ENCODE results near the gene MCUB. TPM values are rescaled to one million over a fixed set of nuclear protein-coding genes. Genes with fewer than 3 reads are reported as not detected.
A peak's percentile ranks its signal among the peaks of the same experiment; 100 is the strongest.
"Not testable (repeated sequence)": the region's sequence is repeated elsewhere in the genome, so short reads cannot be mapped to it uniquely, and the experiment has no call there.

MCUB gene
- total RNA-seq = 28.5 TPM

- DNase-seq (ENCODE audit: extremely low spot score in 2 of 2) = peak in 1 of 2 donors; percentile 89
- Histone ChIP-seq H3K4me1 (peaks cover 19% of the 10 kb centered on the region), H3K4me3 (peak within 1 kb of the TSS; percentile 63 to 71), H3K27ac (peak within 1 kb of the TSS; percentile 91), H3K27me3 (no peaks in the 10 kb centered on the region), H3K36me3 (no peaks in the 10 kb centered on the region), H3K9me3 (no peaks in the 10 kb centered on the region)
- peak in 1 of 2 donors; percentile 59 for TF ChIP-seq POLR2AphosphoS5 (IDR thresholded peaks at IDR 0.05; ENCODE audit: insufficient read depth in 1 of 2, low read depth in 1 of 2)
- peak in 1 of 2 donors; percentile 51 for TF ChIP-seq POLR2A (IDR thresholded peaks at IDR 0.05)
- TF ChIP-seq CTCF (IDR thresholded peaks at IDR 0.05) = no peak
- intact Hi-C loops (cut with DNase I) = loop anchor here (10.0 kb wide), 1 partner anchor 115 kb away; no protein-coding TSS in a partner anchor
These were observed at the start of gene MCUB for GRCh38 chr4:109559983-109560686. Gene MCUB (plus strand): TSS chr4:109560246. CDS start chr4:109560338, 92 bp downstream.

- no peak for DNase-seq (ENCODE audit: extremely low spot score in 2 of 2)
- Histone ChIP-seq H3K27me3 (no peaks in the 10 kb centered on the region), H3K4me1 (no peaks in the 10 kb centered on the region), H3K9me3 (no peaks in the 10 kb centered on the region), H3K4me3 (no peak overlapping the region), H3K36me3 (peaks cover 0 to 53% of the 10 kb centered on the region in 2 donors), H3K27ac (no peak overlapping the region)
- TF ChIP-seq POLR2AphosphoS5 (IDR thresholded peaks at IDR 0.05; ENCODE audit: insufficient read depth in 1 of 2, low read depth in 1 of 2) = no peak
- TF ChIP-seq CTCF (IDR thresholded peaks at IDR 0.05) = no peak
- TF ChIP-seq POLR2A (IDR thresholded peaks at IDR 0.05) = no peak
- intact Hi-C loops (cut with DNase I) = no loop called here
These were observed 49.4 kb upstream of the MCUB start for GRCh38 chr4:109510687-109511086.

- no peaks in the 10 kb centered on the region for H3K27me3 ChIP-seq
- no peak overlapping the region for H3K4me3 ChIP-seq
- H3K27ac ChIP-seq = no peak overlapping the region
- H3K9me3 ChIP-seq = no peaks in the 10 kb centered on the region
- intact Hi-C loops (cut with DNase I) = no loop called here
- DNase-seq (ENCODE audit: extremely low spot score in 2 of 2) = no peak
- TF ChIP-seq POLR2AphosphoS5 (IDR thresholded peaks at IDR 0.05; ENCODE audit: insufficient read depth in 1 of 2, low read depth in 1 of 2) = no peak
- no peak for TF ChIP-seq POLR2A (IDR thresholded peaks at IDR 0.05)
- TF ChIP-seq CTCF (IDR thresholded peaks at IDR 0.05) = no peak
- peaks cover 0 to 58% of the 10 kb centered on the region in 2 donors for H3K36me3 ChIP-seq
- H3K4me1 ChIP-seq = no peaks in the 10 kb centered on the region
These were observed 48.6 kb upstream of the MCUB start for GRCh38 chr4:109511414-109511813.

GRCh38 chr4:109513368-109513767 is 46.7 kb upstream of the MCUB start:
- H3K4me1 ChIP-seq; H3K27ac ChIP-seq; H3K4me3 ChIP-seq; DNase-seq (ENCODE audit: extremely low spot score in 2 of 2); H3K9me3 ChIP-seq; H3K27me3 ChIP-seq; intact Hi-C loops (cut with DNase I): not testable (repeated sequence)
- H3K36me3 ChIP-seq = peaks cover 0 to 52% of the 10 kb centered on the region in 2 donors

GRCh38 chr4:109532182-109532581 is 27.9 kb upstream of the MCUB start:
- Histone ChIP-seq H3K4me3 (no peak overlapping the region), H3K36me3 (peaks cover 0 to 82% of the 10 kb centered on the region in 2 donors), H3K27ac (no peak overlapping the region), H3K4me1 (no peaks in the 10 kb centered on the region), H3K27me3 (no peaks in the 10 kb centered on the region), H3K9me3 (no peaks in the 10 kb centered on the region)
- DNase-seq (ENCODE audit: extremely low spot score in 2 of 2) = no peak
- TF ChIP-seq POLR2A (IDR thresholded peaks at IDR 0.05) (no peak), POLR2AphosphoS5 (IDR thresholded peaks at IDR 0.05; ENCODE audit: insufficient read depth in 1 of 2, low read depth in 1 of 2) (no peak), CTCF (IDR thresholded peaks at IDR 0.05) (no peak)
- intact Hi-C loops (cut with DNase I) = no loop called here
